HG03520 (cell line): ENCODE data around the gene PHC1.

Source experiments
- ATAC-seq: cut with Tn5 transposase; IDR thresholded peaks from one replicate; pipeline ENCODE4 v1.9.1; 2021; ENCODE audit warnings: mild to moderate bottlenecking, moderate library complexity; ENCODE audit not compliant: unreplicated experiment

The PHC1 gene

DNA sequence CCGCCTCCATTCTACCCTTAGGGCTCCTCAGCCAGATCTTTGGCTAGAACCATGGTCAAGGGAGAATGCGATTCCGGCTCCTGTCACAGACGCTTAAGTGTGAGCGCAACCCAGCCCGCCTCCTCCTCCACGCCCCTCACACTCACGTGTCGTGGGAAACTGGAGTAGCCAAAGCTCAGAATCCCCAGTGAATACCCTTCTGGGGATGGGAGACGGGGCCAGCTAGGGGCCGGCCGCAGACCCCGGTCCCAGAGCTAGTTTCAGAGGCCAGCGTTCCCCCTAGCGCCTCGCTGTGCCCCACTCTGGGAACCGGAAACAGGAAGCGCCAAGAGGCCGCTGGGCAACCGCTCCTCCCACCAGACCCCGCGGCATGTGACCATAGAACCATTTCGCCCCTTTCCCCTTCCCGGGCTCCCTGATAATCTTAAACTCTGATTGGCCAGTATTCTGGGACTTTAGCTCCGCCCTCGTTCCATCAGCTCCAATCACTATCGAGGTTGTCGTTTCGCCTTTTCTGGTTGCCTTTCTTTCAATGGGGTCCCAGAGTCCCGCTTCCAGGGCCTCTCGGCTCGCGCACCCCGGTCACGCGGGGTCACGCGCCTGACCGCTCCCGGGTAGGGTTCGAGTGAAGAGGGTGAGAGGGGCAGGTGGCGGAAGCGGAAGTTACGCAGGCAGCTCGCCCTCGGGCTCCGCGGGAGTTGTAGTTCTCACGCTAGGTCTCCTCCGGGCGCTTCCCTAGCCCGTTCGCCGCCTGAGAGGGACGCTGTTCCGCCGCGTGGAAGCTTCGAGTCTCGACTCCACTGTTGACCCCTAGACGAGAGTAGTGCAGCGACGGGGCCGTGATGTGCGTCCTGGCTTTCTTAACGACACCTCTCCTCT is 35.3 kb downstream of the PHC1 start, which contains the start of gene M6PR:
Gene M6PR (minus strand): TSS at position 304 of the 879 bp plus-strand sequence. CDS start 3,241 bp downstream, outside the sequence.
- peak; percentile 77 for ATAC-seq

DNA sequence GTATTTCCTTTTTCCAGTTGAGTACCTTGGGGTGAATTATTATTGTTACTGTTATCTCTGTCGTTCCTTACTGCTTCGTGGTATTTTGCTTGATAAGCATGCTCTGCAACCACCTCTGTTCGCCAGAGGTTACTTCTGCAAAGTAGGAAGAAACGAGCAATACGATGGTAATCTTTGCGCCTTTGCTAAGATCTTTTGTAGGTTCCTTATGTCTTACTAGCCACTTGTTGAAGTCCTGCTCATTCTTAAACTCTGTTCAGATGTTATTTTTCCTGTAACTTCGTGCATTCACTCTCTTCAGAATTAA is 35.9 kb downstream of the PHC1 start:
- peak; percentile 9 for ATAC-seq

DNA sequence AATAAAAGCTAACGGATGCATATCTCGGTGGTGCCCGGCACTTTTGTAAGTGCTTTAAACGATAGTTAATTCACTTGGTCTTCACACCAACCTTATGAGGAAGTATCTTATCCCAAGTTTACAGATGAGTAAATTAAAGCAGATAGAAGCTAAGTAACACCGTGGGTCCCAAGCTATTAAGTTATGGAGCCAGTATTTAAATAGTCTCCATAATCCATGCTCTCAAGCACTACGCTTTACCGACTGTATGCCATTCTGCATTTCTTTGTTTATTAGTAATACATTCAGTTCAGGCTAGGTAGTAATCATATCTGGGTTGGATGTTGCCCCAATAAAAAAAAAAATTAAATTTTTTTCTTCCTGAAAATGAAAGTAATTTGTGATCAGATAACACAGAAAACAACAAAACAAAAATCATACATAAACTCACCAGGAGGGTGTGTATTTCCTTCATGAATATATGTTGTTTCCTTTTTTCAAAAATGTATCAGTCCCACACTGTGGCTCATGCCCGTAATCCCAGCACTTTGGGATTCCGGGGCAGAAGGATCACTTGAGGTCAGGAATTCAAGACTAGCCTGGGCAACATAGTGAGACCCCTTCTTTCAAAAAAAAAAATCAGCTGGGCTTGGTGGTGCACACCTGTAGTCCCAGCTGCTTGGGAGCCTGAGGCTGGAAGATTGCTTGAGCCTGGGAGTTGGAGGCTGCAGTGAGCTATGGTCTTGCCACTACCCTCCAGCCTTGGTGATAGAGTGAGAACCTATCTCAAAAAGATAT is 36.6 kb downstream of the PHC1 start:
- ATAC-seq, result no peak

DNA sequence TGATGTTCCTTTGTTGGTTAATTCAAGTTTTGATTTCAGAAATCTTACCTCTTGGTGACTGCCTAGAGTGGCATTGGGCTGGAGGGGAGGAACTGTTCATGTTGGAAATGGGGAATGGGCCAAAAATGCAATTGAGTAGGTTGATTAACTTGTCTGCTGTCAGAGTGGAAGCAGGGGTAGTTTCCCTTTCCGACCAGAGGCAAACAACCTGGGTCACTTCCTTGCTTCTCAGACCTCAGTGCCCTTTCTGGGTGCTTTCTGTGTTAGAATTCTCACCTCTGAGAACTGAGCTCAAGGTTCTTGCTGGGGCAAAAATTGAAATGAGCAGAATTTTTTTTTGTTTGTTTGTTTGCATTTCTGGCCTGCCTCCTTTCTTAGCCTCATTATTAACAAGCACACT is 37.4 kb downstream of the PHC1 start:
- no peak for ATAC-seq

DNA sequence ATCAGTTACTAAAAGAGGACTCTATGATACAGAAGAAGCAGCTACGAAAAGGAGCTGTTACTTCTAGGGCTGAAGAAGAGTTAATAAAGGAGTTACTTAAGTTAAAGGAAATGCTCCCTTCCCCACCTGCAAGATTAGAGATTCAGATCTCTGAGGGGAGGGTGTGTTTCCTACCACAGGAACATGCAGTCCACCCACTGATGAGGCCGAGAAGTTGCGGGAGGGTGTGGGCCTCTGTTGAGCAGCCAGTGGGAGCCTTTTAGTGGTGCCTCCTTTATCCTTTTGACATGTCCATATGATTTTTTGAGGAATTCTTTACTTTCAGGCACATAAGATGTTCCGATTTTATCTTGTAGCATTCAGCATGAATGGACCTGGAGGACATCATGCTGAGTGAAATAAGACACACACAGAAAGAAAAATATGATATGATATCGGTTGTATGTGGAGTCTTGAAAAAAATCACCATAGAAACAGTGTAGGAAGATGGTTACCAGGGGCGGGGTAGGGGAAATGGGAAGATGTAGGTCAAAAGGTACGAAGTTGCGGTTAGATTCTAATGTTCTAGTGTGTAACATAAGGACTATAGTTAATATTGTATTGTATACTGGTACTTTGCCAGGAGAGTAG is 39.6 kb downstream of the PHC1 start:
- ATAC-seq, result no peak

DNA sequence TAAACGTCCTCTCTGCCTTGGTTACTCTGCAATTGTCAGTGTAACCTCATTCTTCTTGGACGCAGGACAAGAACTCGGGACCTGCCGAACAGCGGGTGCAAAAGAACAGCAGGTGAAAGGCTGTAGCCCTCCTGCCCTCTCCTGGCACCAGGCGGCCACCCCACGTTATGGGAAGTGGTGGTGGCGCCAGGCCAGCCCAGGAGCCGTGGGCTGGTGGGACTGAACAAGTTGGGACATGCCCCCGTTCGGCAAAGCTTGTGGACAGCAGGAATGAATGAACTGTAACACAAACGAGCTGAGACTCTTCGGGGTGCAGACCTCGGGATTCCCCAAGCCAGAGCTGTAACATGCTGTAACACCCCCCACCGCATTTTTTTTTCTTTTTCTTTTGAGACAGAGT is 41.8 kb downstream of the PHC1 start:
- ATAC-seq, result no peak

DNA sequence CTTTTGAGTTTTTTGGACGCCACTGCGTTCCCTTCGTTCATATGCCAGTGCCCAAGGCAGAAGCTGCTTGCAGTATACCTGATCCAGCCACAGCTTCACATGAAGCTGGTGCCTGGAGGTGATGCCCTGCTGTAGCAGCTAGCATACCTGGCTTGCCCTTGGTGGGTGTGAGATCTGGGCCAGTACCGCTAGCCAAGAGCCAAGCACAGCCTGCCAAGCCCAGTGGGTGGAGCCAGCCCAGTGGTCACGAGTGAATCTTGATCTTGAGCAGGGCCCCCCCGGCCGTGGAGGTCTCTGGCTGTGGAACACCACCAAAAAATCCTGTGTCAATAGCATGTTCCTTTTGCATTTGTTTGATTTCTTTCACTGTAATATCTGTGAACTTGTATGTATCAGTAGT is 42.5 kb downstream of the PHC1 start:
- no peak for ATAC-seq

DNA sequence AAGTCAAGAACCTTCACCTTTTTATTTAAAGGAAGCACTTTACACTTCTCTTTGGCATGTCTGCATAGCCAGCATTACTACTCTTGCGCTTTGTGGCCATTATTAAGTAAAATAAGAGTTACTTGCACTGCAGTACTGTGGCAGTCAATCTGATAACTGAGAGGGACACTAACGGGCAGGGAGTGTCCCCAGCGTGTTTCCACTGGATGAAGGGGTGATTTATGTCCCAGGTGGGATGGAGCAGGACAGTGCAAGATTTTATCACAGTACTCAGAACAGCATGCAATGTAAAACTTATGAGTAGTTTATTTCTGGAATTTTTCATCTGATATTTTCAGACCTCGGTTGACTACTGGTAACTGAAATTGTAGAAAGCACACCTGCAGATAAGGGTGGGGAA is 43.3 kb downstream of the PHC1 start:
- ATAC-seq, result no peak

DNA sequence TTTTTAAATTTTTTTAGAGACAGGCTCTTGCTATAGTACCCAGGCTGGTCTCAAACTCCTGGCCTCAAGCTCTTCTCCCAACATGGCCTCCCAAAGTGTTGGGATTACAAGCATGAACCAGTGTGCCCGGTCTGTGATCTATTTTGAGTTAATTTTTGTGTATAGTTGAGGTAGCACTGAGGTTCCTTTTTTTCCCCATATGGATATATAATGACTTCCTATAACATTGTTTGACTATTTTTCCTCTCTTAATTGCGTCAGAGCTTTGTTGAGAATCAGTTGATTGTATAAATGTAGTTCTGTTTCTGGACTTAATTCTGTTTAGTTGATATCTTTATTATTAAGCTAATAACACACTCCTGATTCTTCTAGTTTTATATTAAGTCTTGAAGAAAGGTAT is 43.8 kb downstream of the PHC1 start:
- ATAC-seq, result no peak

DNA sequence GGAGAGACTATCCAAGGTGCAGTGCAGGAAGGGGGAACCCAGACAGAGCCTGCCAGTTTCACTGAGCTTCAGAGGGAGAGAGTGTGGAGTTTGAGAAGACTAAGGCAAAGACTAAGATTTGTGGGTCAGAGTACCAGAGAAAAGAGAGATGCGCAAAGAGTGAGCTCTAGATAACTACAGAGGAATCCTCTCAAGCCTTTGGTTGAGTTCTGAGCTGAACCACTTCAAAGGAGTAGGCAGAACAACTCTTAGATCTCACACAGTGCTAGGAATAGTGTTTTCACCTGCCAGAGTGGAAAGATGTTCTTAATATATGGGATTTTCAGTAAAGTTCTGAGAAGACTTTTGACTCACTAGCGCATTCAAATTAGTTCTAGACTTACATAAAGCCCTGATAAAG is 45.9 kb downstream of the PHC1 start:
- no peak for ATAC-seq

DNA sequence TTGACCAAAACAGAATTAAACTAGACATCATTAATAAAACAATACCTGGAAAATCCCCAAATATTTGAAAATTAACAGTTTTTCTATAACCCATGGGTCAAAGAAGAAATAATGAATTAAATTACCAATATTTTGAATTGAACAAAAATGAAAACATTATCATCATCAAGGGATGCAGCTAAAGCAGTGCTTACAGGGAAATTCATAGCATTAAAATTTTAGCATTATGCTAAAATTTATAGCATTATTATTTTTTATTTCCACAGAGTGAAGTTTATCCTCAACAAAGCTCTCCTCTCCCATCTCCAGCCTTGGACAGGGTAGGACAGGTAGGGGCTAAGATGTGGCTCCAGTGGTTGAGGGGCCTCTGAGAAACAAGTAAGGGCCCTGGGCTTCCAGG is 54.5 kb downstream of the PHC1 start:
- no peak for ATAC-seq

DNA sequence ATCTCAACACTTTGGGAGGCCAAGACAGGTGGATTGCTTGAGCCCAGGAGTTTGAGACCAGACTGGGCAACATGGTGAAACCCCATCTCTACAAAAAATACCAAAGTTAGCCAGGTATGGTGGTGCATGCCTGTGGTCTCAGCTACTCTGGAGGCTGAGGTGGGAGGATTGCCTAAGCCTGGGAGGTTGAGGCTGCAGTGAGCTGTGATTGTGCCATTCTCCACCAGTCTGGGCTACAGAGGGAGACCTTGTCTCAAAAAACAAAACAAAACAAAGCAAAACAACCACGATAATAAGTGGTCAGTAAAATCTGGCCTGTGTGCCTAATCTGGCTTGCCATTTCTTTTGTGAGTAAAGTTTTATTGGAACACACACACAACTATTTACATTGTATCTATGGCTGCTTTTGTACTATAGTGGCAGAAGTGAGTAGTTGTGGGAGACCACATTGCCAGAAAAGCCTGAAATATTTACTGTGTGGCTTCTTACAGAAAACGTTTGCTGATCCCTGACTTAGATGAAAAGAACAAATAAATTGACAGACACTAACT is 55.6 kb downstream of the PHC1 start:
- no peak for ATAC-seq

DNA sequence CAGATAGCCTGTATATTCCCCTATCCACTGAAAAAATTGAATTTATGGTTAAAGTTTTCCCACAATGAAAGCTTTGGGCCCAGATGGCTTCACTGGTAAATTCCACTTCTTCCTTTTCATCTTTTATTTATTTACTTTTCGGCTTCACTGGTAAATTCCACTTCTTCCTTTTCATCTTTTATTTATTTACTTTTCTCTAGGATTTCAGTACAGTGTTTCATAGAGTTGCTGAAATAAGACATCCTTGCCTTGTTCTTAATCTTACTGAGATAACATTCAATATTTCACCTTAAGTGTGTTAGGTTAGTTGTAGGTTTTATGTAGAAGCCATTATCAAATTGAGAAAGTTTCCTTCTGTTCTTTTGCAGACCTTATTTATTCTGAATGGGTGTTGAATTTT is 56.1 kb downstream of the PHC1 start:
- no peak for ATAC-seq

DNA sequence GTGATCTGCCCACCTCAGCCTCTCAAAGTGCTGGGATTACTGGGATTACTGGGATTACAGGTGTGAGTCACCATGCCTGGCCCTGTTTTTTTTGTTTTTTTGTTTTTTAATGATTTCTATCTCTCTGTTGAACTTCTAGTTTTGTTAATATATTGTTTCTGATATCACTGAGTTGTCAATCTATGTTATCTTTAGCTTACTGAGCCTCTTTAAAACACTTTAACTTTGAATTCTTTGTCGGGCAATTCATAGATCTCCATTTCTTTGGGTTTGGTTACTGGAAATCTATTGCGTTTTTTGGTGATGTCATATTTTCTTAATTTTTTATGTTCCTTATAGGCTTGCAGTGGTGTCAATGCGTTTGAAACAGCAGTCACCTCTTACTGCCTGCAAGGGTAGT is 65.8 kb downstream of the PHC1 start:
- ATAC-seq, result no peak

DNA sequence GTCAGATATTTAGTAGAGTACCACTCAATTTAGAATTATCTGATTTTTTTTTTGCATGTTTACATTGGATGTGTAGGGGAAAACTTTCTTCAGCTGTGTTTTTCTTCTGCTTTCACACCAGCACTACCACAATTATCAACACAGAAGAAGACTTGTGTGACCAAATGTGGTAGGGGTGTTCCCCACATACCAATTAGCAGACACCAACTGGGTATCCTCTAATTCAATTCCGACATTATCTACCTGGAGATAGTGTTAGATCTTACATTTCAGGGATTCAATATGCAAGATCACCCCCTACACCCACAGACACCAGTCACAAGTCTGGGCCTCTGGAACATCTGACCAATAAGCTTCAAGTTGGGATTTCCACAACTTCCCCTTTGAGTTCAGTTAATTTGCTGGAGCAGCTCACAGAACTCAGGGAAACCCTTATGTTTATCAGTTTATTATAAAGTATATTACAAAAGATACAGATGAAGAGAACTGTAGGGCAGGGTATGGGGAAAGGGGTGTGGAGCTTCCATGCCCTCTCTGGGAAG is 71.0 kb downstream of the PHC1 start:
- ATAC-seq, result no peak

DNA sequence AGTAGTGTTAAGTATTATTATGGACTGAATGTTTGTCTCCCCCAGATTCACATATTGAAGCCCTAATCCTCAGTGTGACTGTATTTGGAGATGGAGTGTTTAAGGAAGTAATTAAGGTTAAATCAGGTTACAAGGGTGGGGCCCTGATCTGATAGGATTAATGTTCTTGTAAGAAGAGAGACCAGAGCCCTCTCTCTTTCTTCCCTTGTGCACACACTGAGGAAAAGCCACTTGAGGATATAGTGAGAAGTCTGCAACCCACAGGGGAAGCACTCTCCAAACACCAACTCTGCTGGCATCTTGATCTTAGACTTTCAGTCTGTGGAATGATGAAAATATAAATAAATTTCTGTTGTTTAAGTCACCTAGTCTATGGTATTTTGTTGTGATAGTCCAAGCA is 72.9 kb downstream of the PHC1 start:
- no peak for ATAC-seq

DNA sequence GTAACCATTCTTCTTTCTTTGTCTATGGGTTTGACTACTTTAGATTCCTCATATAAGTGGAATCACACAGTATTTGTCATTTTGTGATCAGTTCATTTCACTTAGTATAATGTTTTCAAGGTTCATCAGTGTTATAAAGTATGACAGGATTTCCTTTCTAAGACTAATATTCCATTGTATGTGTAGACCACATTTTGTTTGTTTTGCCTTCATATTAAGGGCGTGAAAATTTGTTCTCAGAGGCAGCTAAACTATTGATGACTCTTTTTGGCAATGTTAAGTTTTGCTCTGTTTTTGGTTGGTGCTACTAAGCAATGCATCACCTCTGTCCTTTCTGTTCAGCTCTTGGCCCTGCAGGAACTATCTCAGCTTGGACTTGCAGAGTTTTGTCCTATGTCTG is 73.4 kb downstream of the PHC1 start:
- ATAC-seq, result no peak

DNA sequence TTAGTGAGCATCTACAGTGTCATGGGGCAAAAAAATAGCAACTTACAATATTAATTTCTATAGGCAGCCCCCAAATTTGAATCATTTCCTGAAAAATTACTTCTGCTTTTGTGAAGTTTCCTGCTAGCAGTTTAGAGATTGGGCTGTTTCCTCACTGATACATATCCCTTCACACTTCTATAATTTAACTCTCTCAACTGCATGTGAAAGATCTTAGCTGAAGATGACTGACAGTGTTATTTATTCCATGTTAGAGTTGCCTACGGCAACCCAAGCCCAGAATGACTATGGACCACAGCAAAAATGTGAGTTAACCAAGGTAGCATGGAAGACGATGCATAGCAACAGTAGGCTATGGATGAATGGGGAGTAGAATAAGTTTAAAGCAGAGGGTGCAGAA is 75.1 kb downstream of the PHC1 start, which contains the start of gene KLRG1:
Gene KLRG1 (plus strand): TSS at position 134 of the 400 bp plus-strand sequence. CDS start 90 bp downstream, at position 224.
- ATAC-seq, result no peak
